OCI-LY1 (cell line): ENCODE data around the gene PPFIA1.
"Not testable (repeated sequence)": the region's sequence is repeated elsewhere in the genome, so short reads cannot be mapped to it uniquely, and the experiment has no call there.

Experiments used
- H2AFZ ChIP-seq: fragments of 200-600 bp; sonication (generic), shearing (Covaris generic); 2 replicates; pipeline ENCODE4 v1.6.0; 2014; ENCODE audit warnings: antibody characterized with exemption, mild to moderate bottlenecking, low read length
- H3F3A ChIP-seq: fragments of 200-600 bp; sonication (generic), shearing (Covaris generic); 2 replicates; pipeline ENCODE4 v1.6.0; 2014; ENCODE audit warnings: mild to moderate bottlenecking, antibody characterized with exemption, low read length, moderate library complexity; ENCODE audit not compliant: insufficient read depth
- H3K27ac ChIP-seq: fragments of 200-600 bp; sonication (generic); 2 replicates; pipeline ENCODE4 v1.5.1; 2014; ENCODE audit warnings: low read length, mixed run types, mild to moderate bottlenecking, low read depth; ENCODE audit not compliant: poor library complexity, severe bottlenecking
- H3K27me3 ChIP-seq: fragments of 200-600 bp; sonication (generic); 2 replicates; pipeline ENCODE4 v1.6.0; 2014; ENCODE audit warnings: antibody characterized with exemption, mild to moderate bottlenecking, low read length, moderate library complexity; ENCODE audit not compliant: insufficient read depth
- H3K36me3 ChIP-seq: fragments of 200-600 bp; sonication (generic); 2 replicates; pipeline ENCODE4 v1.6.1; 2014; ENCODE audit warnings: mild to moderate bottlenecking, antibody characterized with exemption, low read length, moderate library complexity, mixed read lengths; ENCODE audit not compliant: insufficient read depth
- H3K4me1 ChIP-seq: fragments of 200-600 bp; sonication (generic); 2 replicates; pipeline ENCODE4 v1.5.1; 2014; ENCODE audit warnings: mild to moderate bottlenecking, low read length, moderate library complexity; ENCODE audit not compliant: insufficient read depth, severe bottlenecking
- H3K4me2 ChIP-seq: fragments of 200-600 bp; sonication (generic), shearing (Covaris generic); 2 replicates; pipeline ENCODE4 v1.6.1; 2014; ENCODE audit warnings: low read length
- H3K4me3 ChIP-seq: fragments of 200-600 bp; sonication (generic); 2 replicates; pipeline ENCODE4 v1.5.1; 2014; ENCODE audit warnings: low read length, low read depth, mild to moderate bottlenecking, mixed read lengths; ENCODE audit not compliant: poor library complexity, severe bottlenecking
- H3K79me2 ChIP-seq: fragments of 200-600 bp; shearing (Covaris generic); 2 replicates; pipeline ENCODE4 v1.6.1; 2016; ENCODE audit warnings: mixed run types, low read length, mixed read lengths; ENCODE audit not compliant: insufficient read depth
- H3K9ac ChIP-seq: fragments of 200-600 bp; sonication (generic), shearing (Covaris generic); 2 replicates; pipeline ENCODE4 v1.6.1; 2014; ENCODE audit warnings: mild to moderate bottlenecking, low read length, mixed read lengths
- H3K9me2 ChIP-seq: fragments of 200-600 bp; sonication (generic), shearing (Covaris generic); 2 replicates; pipeline ENCODE4 v1.6.1; 2014; ENCODE audit warnings: low read depth, mild to moderate bottlenecking, low read length, mixed read lengths
- H3K9me3 ChIP-seq: fragments of 200-600 bp; shearing (Covaris generic); 2 replicates; pipeline ENCODE4 v1.6.1; 2014; ENCODE audit warnings: low read length, mixed read lengths
- H4K20me1 ChIP-seq: fragments of 200-600 bp; sonication (generic), shearing (Covaris generic); 2 replicates; pipeline ENCODE4 v1.6.0; 2016; ENCODE audit warnings: mild to moderate bottlenecking, low read length; ENCODE audit not compliant: insufficient read depth
- CTCF ChIP-seq: fragments of 200-600 bp; sonication (generic), shearing (Covaris generic); IDR thresholded peaks from 2 replicates; pipeline ENCODE4 v1.5.1; 2017; ENCODE audit warnings: mild to moderate bottlenecking, antibody characterized with exemption, low read length, moderate library complexity, mixed read lengths
- EZH2 ChIP-seq: fragments of 200-600 bp; sonication (generic), shearing (Covaris generic); IDR thresholded peaks from 2 replicates; pipeline ENCODE4 v1.8.0; 2017; ENCODE audit warnings: borderline replicate concordance, mixed run types, mild to moderate bottlenecking, antibody characterized with exemption, low read length, moderate library complexity, mixed read lengths

The PPFIA1 gene

GRCh38 chr11:70387564-70387963, 117.1 kb downstream of the PPFIA1 start:
- H3K79me2 ChIP-seq: no peaks in the 10 kb centered on the region
- no peaks in the 10 kb centered on the region for H3K4me1 ChIP-seq
- H3K4me2 ChIP-seq: no peak overlapping the region
- H3K36me3 ChIP-seq: peaks cover 17% of the 10 kb centered on the region
- H3K9me2 ChIP-seq: no peaks in the 10 kb centered on the region
- no peaks in the 10 kb centered on the region for H3F3A ChIP-seq
- H3K9me3 ChIP-seq: no peaks in the 10 kb centered on the region
- no peak for TF ChIP-seq CTCF
- TF ChIP-seq EZH2: no peak
- no peak overlapping the region for H3K27ac ChIP-seq
- no peaks in the 10 kb centered on the region for H4K20me1 ChIP-seq
- H3K4me3 ChIP-seq: no peak overlapping the region
- H2AFZ ChIP-seq: no peak overlapping the region
- no peak overlapping the region for H3K9ac ChIP-seq
- no peaks in the 10 kb centered on the region for H3K27me3 ChIP-seq

- Histone ChIP-seq H3K27me3 (0 out of 2 replicates have a peak, but pooled peaks cover 3% of the 10 kb centered on the region), H3K4me1 (no peaks in the 10 kb centered on the region), H3K36me3 (peaks cover 16% of the 10 kb centered on the region), H3K79me2 (no peaks in the 10 kb centered on the region), H3K4me2 (no peak overlapping the region), H4K20me1 (no peaks in the 10 kb centered on the region), H2AFZ (no peak overlapping the region), H3K27ac (no peak overlapping the region), H3K4me3 (no peak overlapping the region), H3K9me2 (no peaks in the 10 kb centered on the region), H3K9me3 (no peaks in the 10 kb centered on the region), H3K9ac (no peak overlapping the region), H3F3A (no peaks in the 10 kb centered on the region)
- TF ChIP-seq CTCF (no peak), EZH2 (no peak)
Observed at GRCh38 chr11:70389201-70389600, 118.7 kb downstream of the PPFIA1 start.

GRCh38 chr11:70390882-70391281, 120.4 kb downstream of the PPFIA1 start:
- H3K36me3 ChIP-seq, H3K4me2 ChIP-seq, H3K9ac ChIP-seq, H3K9me2 ChIP-seq, H2AFZ ChIP-seq, H3K4me1 ChIP-seq, H3K79me2 ChIP-seq, H3F3A ChIP-seq, H3K4me3 ChIP-seq, H4K20me1 ChIP-seq, H3K9me3 ChIP-seq, H3K27ac ChIP-seq, H3K27me3 ChIP-seq: not testable (repeated sequence)

- 0 out of 2 replicates have a peak, but pooled peaks cover 3% of the 10 kb centered on the region for H3K27me3 ChIP-seq
- no peaks in the 10 kb centered on the region for H3F3A ChIP-seq
- no peak overlapping the region for H3K4me3 ChIP-seq
- no peaks in the 10 kb centered on the region for H3K9me2 ChIP-seq
- H3K4me2 ChIP-seq: no peak overlapping the region
- H2AFZ ChIP-seq: no peak overlapping the region
- no peaks in the 10 kb centered on the region for H3K9me3 ChIP-seq
- H3K27ac ChIP-seq: no peak overlapping the region
- TF ChIP-seq EZH2 (no peak), CTCF (no peak)
- no peaks in the 10 kb centered on the region for H3K36me3 ChIP-seq
- H4K20me1 ChIP-seq: no peaks in the 10 kb centered on the region
- H3K4me1 ChIP-seq: peaks cover 13% of the 10 kb centered on the region
- H3K79me2 ChIP-seq: no peaks in the 10 kb centered on the region
- H3K9ac ChIP-seq: no peak overlapping the region
Observed at GRCh38 chr11:70394211-70394950, 123.9 kb downstream of the PPFIA1 start.
